ENCODE data around the gene LRPPRC.

The LRPPRC gene

DNA sequence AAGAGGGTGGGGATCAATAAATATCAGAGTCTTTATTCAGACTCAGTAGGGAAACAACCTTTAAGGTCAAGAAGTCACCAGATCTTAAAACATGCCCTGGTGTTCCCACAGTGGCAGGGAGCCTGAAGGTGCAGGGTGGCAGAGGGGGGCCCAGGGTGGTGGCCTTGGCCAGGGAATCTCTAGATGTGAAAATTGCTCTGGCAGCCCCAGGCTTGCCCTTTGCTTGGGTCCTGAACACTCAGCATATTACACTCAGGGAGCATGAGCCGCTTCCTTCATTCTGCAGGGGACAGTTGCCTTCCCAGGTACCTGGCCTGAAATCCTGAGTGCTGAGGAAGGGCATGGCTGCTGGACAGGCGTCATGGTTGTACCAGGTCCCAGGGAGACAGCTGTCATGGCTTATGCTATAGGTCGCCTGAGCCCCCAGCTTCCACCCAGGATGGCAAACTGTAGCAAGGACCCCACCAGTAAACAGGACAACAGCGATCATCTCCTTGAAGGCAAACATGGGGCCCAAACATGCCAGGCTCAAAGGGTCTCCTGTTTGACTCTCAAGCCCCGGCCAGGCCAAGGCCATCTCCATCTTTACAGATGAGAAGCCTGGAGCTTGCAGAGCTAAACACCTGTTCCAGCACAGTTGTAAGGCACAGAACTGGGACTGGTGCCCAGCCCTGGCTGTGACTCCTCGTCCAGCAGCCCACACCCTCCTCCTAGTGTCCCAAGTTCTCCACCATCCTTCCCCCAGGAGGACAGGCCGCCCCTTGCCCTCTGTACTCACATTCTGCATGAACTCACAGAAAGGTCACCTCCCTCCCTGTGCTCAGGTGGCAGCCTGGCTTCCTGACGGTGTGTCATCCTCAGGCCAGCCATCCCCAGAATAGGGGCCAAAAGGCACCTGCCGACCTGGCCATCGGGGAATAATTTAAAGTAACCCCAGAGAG lies 142.4 kb downstream of the LRPPRC start:
- DNase-seq = no peak

DNA sequence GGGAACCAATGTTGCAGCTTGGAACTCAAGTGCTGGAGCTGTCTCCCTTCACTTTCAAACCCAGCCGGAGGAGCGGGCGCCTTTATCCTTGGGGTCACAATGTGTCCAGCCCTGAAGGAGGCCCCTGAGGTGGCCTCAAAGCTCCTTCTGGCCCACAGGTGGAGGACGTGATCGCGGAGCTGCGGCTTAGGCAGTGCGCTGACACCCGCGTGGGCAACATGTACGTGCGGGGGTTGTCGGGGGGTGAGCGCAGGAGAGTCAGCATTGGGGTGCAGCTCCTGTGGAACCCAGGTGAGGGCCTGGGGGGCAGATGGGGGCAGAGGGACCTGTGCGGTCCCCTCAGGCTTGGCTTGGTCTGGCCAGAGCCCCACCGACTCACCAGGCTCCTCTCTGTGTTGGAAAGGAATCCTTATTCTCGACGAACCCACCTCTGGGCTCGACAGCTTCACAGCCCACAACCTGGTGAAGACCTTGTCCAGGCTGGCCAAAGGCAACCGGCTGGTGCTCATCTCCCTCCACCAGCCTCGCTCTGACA lies 143.5 kb downstream of the LRPPRC start:
- DNase-seq = no peak

DNA sequence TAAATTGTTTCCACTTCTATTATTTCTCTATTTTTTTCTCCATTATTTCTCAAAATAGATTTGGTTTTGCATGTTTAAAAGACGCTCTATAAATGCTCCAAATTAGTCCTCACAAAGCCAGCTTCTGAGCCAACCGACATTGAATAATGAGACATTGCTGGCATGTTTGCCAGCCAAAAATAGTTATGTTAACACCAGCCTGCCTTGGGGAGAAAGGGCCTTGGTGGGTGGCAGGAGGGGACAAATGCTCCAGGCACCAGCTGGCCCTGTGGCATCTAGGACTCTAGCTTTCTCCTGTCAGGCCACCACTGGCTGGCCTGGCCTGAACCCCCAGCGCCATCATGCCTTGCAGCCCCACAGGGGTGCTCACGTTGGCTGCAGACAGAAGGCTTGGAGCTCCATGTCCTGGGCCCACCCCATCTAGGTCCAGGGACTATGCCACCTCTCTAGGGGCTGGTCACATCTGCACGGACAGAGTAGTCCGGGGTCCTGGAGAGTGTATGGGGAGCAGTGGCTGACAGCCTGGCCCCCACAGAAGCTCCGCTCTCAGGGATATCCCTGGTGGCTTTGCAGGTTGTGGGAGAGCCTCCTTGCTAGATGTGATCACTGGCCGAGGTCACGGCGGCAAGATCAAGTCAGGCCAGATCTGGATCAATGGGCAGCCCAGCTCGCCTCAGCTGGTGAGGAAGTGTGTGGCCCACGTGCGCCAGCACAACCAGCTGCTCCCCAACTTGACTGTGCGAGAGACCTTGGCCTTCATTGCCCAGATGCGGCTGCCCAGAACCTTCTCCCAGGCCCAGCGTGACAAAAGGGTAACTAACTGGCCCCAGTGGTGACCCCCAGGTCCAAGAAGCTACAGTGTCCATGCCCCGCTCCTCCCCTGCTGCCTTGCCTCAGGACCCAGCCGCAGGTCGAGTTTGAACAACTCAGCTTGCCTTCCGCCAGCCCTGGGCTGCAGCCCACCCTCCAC lies 144.5 kb downstream of the LRPPRC start:
- DNase-seq = no peak

DNA sequence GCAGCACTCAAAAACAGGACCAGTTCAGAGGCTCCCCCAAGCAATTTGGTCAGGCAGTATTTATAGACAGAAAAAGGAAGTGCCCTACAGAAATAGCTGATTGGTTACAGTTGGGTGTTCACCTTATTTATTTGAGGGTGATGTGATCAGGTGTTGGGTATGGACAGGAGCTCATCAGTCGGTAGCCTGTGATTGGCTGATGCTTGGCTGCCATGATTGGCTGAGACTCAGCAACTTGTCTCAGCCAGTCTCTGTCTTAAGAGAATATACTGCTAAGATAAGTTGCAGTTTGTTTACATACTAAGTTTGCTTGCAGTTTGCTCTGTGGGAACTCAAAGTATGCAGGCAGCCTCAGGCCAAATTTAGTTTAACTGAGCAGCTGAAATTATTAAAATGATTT lies 147.6 kb downstream of the LRPPRC start:
- DNase-seq = no peak

DNA sequence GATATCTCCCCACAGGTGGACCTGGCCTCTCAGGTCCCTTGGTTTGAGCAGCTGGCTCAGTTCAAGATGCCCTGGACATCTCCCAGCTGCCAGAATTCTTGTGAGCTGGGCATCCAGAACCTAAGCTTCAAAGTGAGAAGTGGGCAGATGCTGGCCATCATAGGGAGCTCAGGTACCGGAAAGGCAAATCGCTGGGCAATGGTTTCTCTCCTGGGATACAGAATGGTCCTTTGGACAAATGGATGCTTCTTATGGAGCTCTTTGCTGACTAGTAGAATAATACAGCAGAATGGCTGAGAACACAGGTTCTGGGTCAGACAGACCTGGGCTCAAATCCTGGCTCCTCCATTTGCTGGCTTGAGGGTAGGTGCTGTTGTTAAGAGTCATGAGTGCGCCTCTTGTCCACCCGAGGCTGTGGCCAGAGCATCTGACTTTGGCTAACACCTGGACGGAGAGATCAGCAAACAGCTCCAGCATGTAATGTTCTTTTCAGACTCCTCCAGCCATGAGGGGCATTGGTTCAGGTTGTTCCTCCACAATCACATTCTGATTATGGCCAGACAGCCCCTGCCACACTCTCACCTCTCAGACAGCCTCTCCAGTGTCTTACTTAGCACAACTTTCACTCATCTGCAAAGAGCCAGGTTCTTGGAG lies 149.5 kb downstream of the LRPPRC start:
- DNase-seq = no peak

DNA sequence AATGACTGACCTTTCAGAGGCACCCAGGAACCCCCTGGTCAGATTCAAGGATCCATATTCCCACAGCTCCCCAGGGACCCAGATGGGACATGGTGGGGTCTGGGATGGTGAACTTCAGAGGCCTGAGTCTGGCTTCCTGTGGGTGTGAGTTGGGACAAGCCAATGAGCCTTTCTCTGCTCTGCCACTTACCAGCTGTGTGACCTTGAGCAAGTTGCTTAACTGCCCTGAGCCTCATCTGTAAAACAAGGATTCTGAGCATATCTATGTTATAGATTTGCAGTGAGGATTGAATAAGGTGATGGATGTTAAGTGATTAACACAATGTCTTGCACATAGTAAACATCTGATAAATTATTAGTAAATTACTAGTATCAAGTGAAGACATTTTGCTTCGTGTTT lies 150.6 kb downstream of the LRPPRC start:
- DNase-seq = no peak

DNA sequence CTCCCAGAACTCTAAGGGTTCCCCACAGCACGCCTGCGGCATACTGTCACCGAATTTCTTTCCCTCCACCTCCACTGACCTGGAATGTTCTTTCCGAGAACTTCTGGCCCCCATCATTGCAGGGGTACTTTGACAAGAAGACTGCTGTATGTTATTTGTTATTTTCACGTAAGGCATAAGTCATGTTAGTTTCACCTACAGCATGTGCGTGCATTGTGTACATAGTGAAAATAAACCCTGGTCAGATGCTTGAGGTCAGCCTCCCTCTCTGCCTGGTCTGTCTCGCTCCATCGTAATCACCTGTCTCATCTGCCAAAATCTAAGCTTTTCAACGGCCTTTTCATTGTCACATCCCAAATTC lies 152.9 kb downstream of the LRPPRC start:
- no peak for DNase-seq

DNA sequence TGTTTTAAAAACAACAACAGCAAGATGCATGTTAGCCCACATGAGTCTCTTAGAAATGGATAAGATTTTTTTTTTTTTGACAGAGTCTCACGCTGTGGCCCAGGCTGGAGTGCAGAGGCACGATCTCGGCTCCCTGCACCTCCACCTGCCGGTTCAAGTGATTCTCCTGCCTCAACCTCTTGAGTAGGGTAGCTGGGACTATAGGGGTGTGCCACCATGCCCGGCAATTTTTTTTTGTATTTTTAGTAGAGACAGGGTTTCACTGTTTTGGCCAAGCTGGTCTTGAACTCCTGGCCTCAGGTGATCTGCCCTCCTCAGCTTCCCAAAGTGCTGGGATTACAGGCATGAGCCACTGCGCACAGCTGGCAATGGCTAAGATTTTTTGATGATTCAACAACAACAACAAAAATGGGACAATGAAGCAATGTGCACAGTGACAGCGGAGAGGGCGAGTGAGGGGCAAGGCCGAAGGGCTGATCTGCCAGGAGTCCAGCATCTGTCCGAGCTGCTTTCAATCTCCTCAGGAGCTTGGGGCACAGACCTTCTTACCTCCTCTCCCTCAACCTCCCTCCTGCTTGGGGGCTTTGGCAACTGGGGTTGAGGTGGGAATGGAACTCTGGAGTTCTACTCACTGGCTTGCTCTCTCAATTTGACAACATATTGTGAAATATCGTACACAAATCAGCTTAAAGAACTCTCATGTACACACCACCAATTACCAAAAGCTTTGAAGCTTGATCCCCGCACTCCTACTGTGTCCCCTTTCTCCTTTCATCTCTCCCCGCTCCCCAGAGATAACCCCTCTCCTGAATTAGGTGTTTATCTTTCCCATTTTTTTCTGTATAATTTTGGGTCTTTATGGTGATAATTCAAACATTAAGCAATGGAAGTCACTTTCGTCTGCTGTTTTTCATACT lies 153.6 kb downstream of the LRPPRC start:
- no peak for DNase-seq

DNA sequence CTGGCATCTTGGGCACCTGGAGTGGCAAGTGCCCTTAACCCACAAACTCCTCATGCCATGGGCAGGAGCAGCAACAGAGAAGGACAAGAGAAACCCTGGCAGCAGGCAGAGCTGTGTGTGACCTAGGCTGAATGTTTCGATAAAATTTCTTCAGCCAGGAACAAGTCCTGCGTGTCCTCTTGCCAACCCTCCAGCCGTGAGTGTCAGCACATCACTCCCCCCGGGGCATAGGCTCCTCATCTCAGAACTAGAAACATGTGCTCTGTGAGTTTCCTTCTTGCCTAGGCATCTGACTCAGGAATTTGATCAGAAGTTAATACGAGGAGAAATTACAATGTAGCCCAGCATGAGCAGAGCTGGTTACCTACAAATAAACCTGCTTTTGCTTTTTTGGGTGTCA lies 154.8 kb downstream of the LRPPRC start:
- DNase-seq = no peak

DNA sequence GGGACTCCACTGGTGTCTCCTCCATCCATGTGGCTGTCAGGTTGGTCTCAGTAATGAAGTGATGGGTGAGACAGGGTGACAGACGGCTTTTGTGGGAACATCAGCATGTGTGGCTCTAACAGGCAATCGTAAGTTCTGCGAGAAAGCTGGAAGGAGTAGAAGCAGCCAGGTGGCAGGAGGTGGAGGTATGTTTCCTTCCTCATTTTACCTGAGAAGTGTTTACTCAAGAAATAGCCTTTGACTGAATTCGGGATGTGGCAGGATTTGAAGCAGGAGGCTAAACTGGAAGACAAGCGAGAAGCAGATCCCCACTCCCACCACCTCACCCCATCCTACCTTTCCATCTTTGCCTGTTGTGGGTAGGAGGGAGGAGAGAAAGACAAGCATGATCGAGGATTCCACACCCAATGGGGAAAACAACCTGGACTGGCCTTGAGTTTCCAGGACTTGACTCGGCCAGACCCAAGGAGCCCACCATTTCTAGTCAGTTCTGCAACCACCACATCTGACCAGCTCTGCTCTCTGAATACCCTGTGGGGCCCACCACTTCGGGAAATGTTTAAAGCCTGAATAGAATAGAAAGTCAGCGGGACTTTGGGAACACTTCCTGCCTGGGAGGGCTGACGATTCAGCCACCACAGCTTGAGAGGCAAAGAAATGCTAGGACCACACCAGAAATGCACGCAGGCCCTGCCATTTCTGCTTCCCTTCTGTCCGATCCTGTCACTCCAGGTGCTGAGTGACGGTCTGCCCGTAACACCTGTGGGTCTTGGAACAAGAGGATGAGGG lies 155.8 kb downstream of the LRPPRC start:
- DNase-seq = no peak

DNA sequence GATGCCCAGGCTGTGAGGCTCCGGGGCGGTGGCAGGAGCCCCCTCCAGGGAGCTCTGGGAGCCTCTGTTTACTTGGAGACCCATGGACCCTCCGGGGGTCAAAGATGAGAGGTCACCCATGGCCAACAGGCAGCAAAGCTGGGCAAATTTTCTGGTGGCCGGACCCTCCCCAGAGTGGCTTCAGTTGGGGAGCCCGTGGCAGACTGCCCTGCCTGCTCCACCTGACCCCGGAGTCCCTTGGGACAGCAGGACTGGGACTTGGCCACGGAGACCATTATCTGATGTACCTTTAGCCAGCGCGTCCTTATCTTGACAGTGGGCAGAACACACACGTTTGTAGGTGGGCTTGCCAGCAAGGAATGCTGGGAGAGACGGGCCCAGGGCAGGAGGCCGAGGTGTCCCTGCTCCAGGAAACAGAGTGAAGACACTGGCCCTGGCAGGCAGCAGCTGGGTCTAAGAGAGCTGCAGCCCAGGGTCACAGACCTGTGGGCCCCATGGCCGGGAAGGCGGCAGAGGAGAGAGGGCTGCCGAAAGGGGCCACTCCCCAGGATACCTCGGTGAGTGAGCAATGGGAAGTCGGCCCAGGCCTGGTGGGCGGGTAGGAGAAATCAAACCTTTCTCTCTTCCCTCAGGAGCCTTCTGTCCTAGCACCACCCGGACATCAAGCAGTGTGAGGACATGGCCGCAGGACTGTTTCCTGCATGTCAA lies 157.1 kb downstream of the LRPPRC start, which contains the start of the genes ABCG5 and ABCG8:
Gene ABCG5, minus strand, starts transcription at position 280 of the 708 bp plus-strand sequence. Its CDS starts 160 bp downstream, at position 120.
Gene ABCG8, plus strand, starts transcription at position 412 of the 708 bp plus-strand sequence. Its CDS starts 83 bp downstream, at position 495.
- no peak for DNase-seq

DNA sequence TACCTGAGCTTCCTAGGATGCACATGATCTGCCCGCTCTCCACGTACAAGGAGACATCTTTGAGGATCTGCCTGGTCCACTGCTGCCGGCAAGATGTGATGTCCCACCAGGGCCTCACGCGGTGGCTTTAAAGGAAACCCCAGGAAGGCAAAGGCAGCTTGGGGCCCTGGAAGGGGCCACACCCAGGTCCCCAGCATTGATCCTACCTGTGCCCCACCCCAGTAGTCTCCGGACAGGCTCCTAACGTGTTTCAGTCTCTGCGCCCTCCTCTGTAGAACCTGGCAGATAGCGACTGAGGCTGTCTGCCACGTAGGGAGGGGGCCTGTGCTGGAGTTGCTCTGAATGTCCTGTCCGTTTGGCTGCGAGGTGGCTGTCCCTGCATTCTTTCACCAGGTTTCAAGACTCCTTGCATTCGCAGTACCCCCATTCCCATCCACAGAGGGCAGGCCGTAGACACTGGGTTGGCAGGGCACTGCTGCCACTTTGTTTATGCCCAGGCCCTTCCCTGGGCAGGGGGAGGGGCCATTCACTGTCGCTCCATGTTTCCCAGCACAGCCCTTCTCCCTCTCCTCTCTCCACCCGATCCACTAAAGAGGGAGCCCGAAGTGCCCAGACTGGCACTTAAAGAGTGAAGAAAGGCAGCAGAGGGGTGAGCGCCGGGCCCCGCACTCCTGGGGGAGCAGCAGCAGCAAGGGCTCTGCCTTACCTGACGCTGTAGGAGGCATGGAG lies 157.8 kb downstream of the LRPPRC start:
- DNase-seq = no peak

DNA sequence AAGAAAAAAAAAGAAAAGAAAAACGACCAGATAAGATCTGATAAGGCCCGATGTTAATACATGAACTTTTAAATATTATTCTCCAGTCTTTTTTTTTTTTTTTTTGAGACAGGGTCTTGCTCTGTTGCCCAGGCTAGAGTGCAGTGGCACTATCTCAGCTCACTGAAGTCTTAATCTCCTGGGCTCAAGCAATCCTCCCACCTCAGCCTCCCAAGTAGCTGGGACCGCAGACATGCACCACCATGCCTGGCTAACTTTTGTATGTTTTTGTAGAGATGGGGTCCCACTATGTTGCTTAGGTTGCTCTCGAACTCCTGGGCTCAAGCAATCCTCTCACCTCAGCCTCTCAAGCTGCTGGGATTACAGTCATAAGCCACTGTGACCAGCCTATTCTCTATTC lies 158.8 kb downstream of the LRPPRC start:
- no peak for DNase-seq

Measured in inflammatory macrophage treated with lipopolysaccharide for 1 hour (primary cell).